ENCODE measurements around the gene MPG. TPM values are rescaled to one million over a fixed set of nuclear protein-coding genes. Genes with fewer than 3 reads are reported as not detected.

The MPG gene
- total RNA-seq, 3 donors from 2014 or later (not counting 1 experiment from before 2014, with no cell fraction given) = 29.9 to 34.3 (median 31.5) TPM

- H3K4me1 Mint-ChIP-seq = peaks cover 0 to 4% of the 10 kb centered on the region in 2 donors
- no peak for ATAC-seq
- no peak overlapping the region for H3K27ac Mint-ChIP-seq
- no peaks in the 10 kb centered on the region for H3K9me3 Mint-ChIP-seq
- intact Hi-C loops (cut with micrococcal nuclease) = no loop called here
- H3K36me3 ChIP-seq (ENCODE audit: control insufficient read depth, insufficient read depth, low read length) = peaks cover 9% of the 10 kb centered on the region
- H3K9me3 ChIP-seq (ENCODE audit: control insufficient read depth, insufficient read depth, low read length) = no peaks in the 10 kb centered on the region
- H3K4me3 ChIP-seq (ENCODE audit: low read length) = no peak overlapping the region
- no peaks in the 10 kb centered on the region for H3K36me3 Mint-ChIP-seq
- no peak for TF ChIP-seq CTCF (IDR thresholded peaks at IDR 0.05)
- DNase-seq = no peak
- no peak overlapping the region for H3K27ac ChIP-seq (ENCODE audit: low read length)
- no peak overlapping the region for H3K4me3 Mint-ChIP-seq
- H3K4me1 ChIP-seq (ENCODE audit: control insufficient read depth, insufficient read depth, low read length) = peaks cover 5% of the 10 kb centered on the region
- WGBS (ENCODE audit: insufficient coverage) = 93% methylated on average over 29 of the region's 29 CpGs
- no peaks in the 10 kb centered on the region for H3K27me3 ChIP-seq (ENCODE audit: control insufficient read depth, insufficient read depth, low read length)
- H3K27me3 Mint-ChIP-seq (ENCODE audit: low read depth in 2 of 2) = no peaks in the 10 kb centered on the region
These were observed 19.3 kb upstream of the MPG start for GRCh38 chr16:58491-59439.

- Mint-ChIP-seq H3K36me3 (no peaks in the 10 kb centered on the region), H3K9me3 (no peaks in the 10 kb centered on the region), H3K27me3 (ENCODE audit: low read depth in 2 of 2) (no peaks in the 10 kb centered on the region), H3K4me3 (no peak overlapping the region), H3K4me1 (no peaks in the 10 kb centered on the region), H3K27ac (no peak overlapping the region)
- H3K27me3 ChIP-seq (ENCODE audit: control insufficient read depth, insufficient read depth, low read length) = no peaks in the 10 kb centered on the region
- H3K4me3 ChIP-seq (ENCODE audit: low read length) = no peak overlapping the region
- DNase-seq (no peak), ATAC-seq (no peak)
- no peak overlapping the region for H3K27ac ChIP-seq (ENCODE audit: low read length)
- no peak for TF ChIP-seq CTCF (IDR thresholded peaks at IDR 0.05)
- no peaks in the 10 kb centered on the region for H3K4me1 ChIP-seq (ENCODE audit: control insufficient read depth, insufficient read depth, low read length)
- peaks cover 9% of the 10 kb centered on the region for H3K36me3 ChIP-seq (ENCODE audit: control insufficient read depth, insufficient read depth, low read length)
- no peaks in the 10 kb centered on the region for H3K9me3 ChIP-seq (ENCODE audit: control insufficient read depth, insufficient read depth, low read length)
- intact Hi-C loops (cut with micrococcal nuclease) = no loop called here
- 88% methylated on average over 14 of the region's 14 CpGs for WGBS (ENCODE audit: insufficient coverage)
These were observed 18.5 kb upstream of the MPG start for GRCh38 chr16:59440-60059.

- no peaks in the 10 kb centered on the region for H3K27me3 Mint-ChIP-seq (ENCODE audit: low read depth in 2 of 2)
- no peaks in the 10 kb centered on the region for H3K9me3 Mint-ChIP-seq
- no peaks in the 10 kb centered on the region for H3K27me3 ChIP-seq (ENCODE audit: control insufficient read depth, insufficient read depth, low read length)
- H3K36me3 Mint-ChIP-seq = no peaks in the 10 kb centered on the region
- 84% methylated on average over 11 of the region's 11 CpGs for WGBS (ENCODE audit: insufficient coverage)
- peaks cover 9% of the 10 kb centered on the region for H3K36me3 ChIP-seq (ENCODE audit: control insufficient read depth, insufficient read depth, low read length)
- H3K27ac Mint-ChIP-seq = no peak overlapping the region
- no peaks in the 10 kb centered on the region for H3K4me1 ChIP-seq (ENCODE audit: control insufficient read depth, insufficient read depth, low read length)
- H3K4me3 ChIP-seq (ENCODE audit: low read length) = no peak overlapping the region
- ATAC-seq (no peak), DNase-seq (no peak)
- no peaks in the 10 kb centered on the region for H3K4me1 Mint-ChIP-seq
- no peaks in the 10 kb centered on the region for H3K9me3 ChIP-seq (ENCODE audit: control insufficient read depth, insufficient read depth, low read length)
- H3K27ac ChIP-seq (ENCODE audit: low read length) = no peak overlapping the region
- TF ChIP-seq CTCF (IDR thresholded peaks at IDR 0.05) = no peak
- intact Hi-C loops (cut with micrococcal nuclease) = no loop called here
- H3K4me3 Mint-ChIP-seq = no peak overlapping the region
These were observed 17.9 kb upstream of the MPG start for GRCh38 chr16:60166-60565.
